Psoas muscle (tissue), 8 donors: ENCODE data around the gene SASH1. TPM values are rescaled to one million over a fixed set of nuclear protein-coding genes. Genes with fewer than 3 reads are reported as not detected.
"Not testable (repeated sequence)": the region's sequence is repeated elsewhere in the genome, so short reads cannot be mapped to it uniquely, and the experiment has no call there.

Source experiments
- ATAC-seq, 4 donors: fragments of 200-7000 bp; cut with Tn5 transposase; one replicate each; pipeline ENCODE4 v1.9.1; 2020; ENCODE audit warnings: moderate library complexity in 3 of 4, mild to moderate bottlenecking in 2 of 4
- DNase-seq, 2 donors: peaks; one replicate each; pipeline ENCODE4 v3.0.0-alpha.2; 2020
- H3K27ac ChIP-seq: fragments of 200-600 bp; one replicate; pipeline ENCODE4 v1.8.0; 2022
- H3K27me3 ChIP-seq, 3 donors: fragments of 200-600 bp in 1 of 3; one replicate each; pipeline versions ENCODE4 v1.6.1 to v1.8.0; 2013 to 2022; ENCODE audit warnings: low read length in 2 of 3, mild to moderate bottlenecking in 2 of 3, moderate library complexity in 1 of 3; ENCODE audit not compliant: insufficient read depth in 3 of 3
- H3K36me3 ChIP-seq, 2 donors: fragments of 200-600 bp in 1 of 2; one replicate each; pipeline versions ENCODE4 v1.6.1 to v1.8.0; 2013 to 2022; ENCODE audit warnings: low read depth in 1 of 2, mild to moderate bottlenecking in 1 of 2, moderate library complexity in 1 of 2; ENCODE audit not compliant: insufficient read depth in 1 of 2
- H3K4me1 ChIP-seq: fragments of 200-600 bp; one replicate; pipeline ENCODE4 v1.8.0; 2022
- H3K4me3 ChIP-seq: fragments of 200-600 bp; one replicate; pipeline ENCODE4 v1.8.0; 2022; ENCODE audit warnings: mild to moderate bottlenecking
- H3K9me3 ChIP-seq: fragments of 200-600 bp; one replicate; pipeline ENCODE4 v1.8.0; 2022
- WGBS, 3 donors: extraction: QIAGEN DNeasy Blood & Tissue Kit; methylation state at CpG; one replicate each; pipeline versions ENCODE4 v1.1.6 to v1.1.7; 2013; 5-methylcytosine and 5-hydroxymethylcytosine counted together
- intact Hi-C, 2 donors: fragments of 100-400 bp; cut with DNase I; formaldehyde crosslinking; loops; one replicate each; pipeline versions ENCODE4 v1.11.0 to v1.14.2; 2022
- polyA plus RNA-seq, 3 donors: library from polyadenylated mRNA; stranded (reverse); fragments of 200-250 nt; gene quantifications; one replicate each; pipeline ENCODE4 v1.2.3, GENCODE V29; 2013
- total RNA-seq, 4 donors: library from RNA; stranded (reverse); fragmentation: NEBNext Ultra II Directional in 2 of 4; extraction: Animal tissue kit (Norgen Biotek cat#: 25700) in 2 of 4; gene quantifications; one replicate each; pipeline versions ENCODE4 v1.2.1 to v1.2.4, GENCODE V29; 2021 to 2023
- TF ChIP-seq, protein P1 (sequence below): fragments of 200-600 bp; IDR thresholded peaks from one replicate; pipeline ENCODE4 v1.8.0; 2022; ENCODE audit warnings: antibody characterized with exemption
- donor health status: healthy with polysubstance abuse.
- donor health status: DM: no; HTN: no; CAD: no; lungs with moderate emphysema.
- donor health status: Bipolar disorder and iron deficiency.
- donor health status: healthy.
- donor health status: DM: yes; HTN: yes; CAD: no.
- donor health status: DM: no; HTN: no; CAD: no.
- donor health status: DM: no; HTN: no; CAD: no.
- donor health status: DM: yes; HTN: yes; CAD: no.

The SASH1 gene
- total and polyA plus RNA-seq, 7 donors: 5.0 to 26.1 (median 13.0) TPM

DNA sequence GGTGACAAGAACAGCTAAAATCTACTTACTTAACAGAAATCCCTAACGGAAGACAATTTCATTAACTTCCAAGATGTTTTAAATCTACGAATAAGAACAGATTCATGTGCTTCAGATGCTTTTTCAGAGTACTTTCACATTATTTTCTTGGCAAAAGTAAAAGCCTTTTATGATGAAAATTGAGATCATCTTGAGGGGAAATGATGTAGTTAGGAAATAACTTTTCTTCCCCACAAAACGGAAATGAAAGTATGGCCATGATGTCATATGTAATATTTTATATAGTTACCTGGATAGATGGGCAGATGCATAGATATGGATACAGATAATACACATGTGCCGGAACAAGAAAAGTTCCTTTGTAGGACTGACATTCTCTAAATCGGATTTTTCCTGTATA is 32.8 kb downstream of the SASH1 start:
- TF ChIP-seq, protein P1, sequence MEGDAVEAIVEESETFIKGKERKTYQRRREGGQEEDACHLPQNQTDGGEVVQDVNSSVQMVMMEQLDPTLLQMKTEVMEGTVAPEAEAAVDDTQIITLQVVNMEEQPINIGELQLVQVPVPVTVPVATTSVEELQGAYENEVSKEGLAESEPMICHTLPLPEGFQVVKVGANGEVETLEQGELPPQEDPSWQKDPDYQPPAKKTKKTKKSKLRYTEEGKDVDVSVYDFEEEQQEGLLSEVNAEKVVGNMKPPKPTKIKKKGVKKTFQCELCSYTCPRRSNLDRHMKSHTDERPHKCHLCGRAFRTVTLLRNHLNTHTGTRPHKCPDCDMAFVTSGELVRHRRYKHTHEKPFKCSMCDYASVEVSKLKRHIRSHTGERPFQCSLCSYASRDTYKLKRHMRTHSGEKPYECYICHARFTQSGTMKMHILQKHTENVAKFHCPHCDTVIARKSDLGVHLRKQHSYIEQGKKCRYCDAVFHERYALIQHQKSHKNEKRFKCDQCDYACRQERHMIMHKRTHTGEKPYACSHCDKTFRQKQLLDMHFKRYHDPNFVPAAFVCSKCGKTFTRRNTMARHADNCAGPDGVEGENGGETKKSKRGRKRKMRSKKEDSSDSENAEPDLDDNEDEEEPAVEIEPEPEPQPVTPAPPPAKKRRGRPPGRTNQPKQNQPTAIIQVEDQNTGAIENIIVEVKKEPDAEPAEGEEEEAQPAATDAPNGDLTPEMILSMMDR: no peak
- intact Hi-C loops: no loop called here
- Histone ChIP-seq H3K27ac (no peak overlapping the region), H3K36me3 (no peaks in the 10 kb centered on the region), H3K4me1 (peaks cover 10% of the 10 kb centered on the region), H3K4me3 (no peak overlapping the region), H3K9me3 (no peaks in the 10 kb centered on the region), H3K27me3 (no peaks in the 10 kb centered on the region)
- DNase-seq: no peak
- 88 to 92% (median 92%) methylated on average over 5 of the region's 5 CpGs for WGBS, 3 donors
- ATAC-seq: no peak

DNA sequence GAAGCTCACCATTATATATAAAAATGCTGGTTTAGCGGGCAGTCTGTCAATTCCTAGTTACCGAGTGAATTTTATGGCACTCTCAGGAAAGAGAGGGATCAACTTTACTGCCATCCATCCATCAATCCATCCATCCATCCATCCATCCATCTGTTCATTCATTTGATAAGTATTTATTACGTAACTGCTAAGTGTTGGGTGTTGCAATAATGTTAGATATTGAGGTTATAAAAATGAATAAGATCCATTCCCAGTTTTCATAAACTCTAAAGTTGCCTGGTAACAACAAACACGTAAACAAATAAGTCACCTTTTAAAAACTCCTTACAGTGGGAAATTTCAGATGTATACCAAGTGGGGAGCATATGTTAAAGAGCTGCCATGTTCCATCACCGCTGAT is 36.8 kb downstream of the SASH1 start:
- Histone ChIP-seq H3K36me3 (no peaks in the 10 kb centered on the region), H3K4me1 (peaks cover 13% of the 10 kb centered on the region), H3K27ac (peak overlapping the region; percentile 47), H3K27me3 (no peaks in the 10 kb centered on the region), H3K4me3 (no peak overlapping the region), H3K9me3 (no peaks in the 10 kb centered on the region)
- no peak for ATAC-seq
- no peak for DNase-seq
- WGBS, 3 donors: 84 to 92% (median 87%) methylated on average over 5 of the region's 5 CpGs
- TF ChIP-seq, protein P1: no peak
- intact Hi-C loops: no loop called here

DNA sequence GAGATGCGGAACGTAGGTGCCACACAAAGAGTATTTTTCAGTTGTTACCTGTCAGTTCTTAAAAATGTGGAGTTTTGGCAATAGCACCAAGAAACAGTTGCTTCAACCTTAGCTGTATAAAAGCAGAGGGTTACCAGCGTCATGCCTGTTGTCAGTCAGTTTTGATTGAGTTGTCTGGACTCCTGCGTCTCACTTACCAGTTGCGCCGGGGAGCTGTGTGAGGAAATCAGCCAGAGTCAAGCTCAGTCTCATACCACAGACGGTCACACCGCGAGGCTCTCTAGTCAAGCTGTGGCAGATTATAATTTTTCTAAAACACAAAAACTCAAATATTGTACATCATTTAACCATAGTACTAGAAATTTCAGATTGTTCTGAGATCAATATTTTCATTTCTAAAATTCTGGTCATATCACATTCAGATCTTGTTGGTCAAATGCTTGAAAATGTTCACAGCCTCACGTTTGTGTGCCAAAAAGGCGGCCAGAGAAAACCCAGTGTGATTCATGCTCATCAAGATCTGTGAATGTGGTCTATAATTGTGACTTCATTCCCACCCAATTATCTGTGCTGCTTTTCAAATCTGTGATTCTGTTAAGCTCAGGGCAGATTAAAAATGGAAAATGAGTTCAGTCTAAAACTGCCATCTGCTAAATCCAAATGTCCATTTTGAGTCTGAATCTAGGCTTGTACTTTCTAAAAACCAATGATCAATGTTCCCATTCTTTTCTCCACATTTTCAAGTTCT is 37.5 kb downstream of the SASH1 start:
- Histone ChIP-seq H3K4me1 (peaks cover 13% of the 10 kb centered on the region), H3K27ac (peak overlapping the region; percentile 47)

DNA sequence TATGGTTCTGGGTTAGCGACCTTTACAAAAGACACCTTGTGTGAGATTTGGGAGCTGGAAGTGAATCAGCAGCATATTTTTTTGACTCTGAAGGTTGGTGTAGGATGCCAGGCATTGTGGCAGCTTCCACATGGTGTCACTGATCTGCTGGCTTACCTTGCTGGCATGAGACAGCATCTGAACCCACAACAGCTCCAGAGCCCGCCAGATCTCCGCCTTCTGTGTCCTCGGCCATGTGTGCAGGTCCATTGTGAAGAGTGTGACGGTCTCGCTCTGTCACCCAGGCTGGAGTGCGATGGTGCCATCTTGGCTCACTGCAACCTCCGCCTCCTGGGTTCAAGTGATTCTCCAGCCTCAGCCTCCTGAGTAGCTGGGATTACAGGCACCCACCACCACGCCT is 39.4 kb downstream of the SASH1 start:
- not testable (repeated sequence) for DNase-seq, ATAC-seq, H3K27me3 ChIP-seq, H3K27ac ChIP-seq, H3K9me3 ChIP-seq, H3K4me3 ChIP-seq, H3K36me3 ChIP-seq
- WGBS, 3 donors: 95 to 98% (median 97%) methylated on average over 9 of the region's 9 CpGs
- peaks cover 13% of the 10 kb centered on the region for H3K4me1 ChIP-seq
- intact Hi-C loops: loop anchor here in 1 of 2 donors (5.0 kb wide), 1 partner anchor 310 kb away; no protein-coding TSS in a partner anchor

More for the DNA sequence above, 37.5 kb downstream of the SASH1 start:
- no peaks in the 10 kb centered on the region for H3K27me3 ChIP-seq
- H3K9me3 ChIP-seq: no peaks in the 10 kb centered on the region
- ATAC-seq: peak; percentile 68 to 92 (median 80)
- H3K36me3 ChIP-seq: no peaks in the 10 kb centered on the region
- DNase-seq: peak; percentile 41 to 60
- intact Hi-C loops: loop anchor here in 1 of 2 donors (5.0 kb wide), 1 partner anchor 312 kb away; no protein-coding TSS in a partner anchor
- TF ChIP-seq, protein P1: no peak
- WGBS, 3 donors: 34 to 65% (median 37%) methylated on average over 11 of the region's 11 CpGs
- H3K4me3 ChIP-seq: no peak overlapping the region

DNA sequence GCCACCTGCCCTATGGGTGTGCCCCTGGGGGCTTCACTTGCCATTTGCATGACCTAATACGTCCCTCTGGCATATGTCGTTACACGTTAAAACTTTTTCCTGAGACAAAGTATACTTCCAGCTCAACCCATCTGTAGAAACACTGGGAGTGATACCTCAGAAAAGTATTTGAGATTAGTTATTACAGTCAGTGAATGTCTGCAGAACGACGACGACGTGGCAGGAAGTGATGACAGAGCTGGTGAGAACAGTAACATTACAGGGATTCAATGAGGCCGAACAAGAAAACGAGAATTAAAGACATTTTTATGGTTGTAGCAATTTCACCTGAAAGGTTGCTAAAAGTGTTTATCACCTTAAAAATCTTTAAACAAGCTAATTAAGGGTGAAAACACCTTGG is 40.2 kb downstream of the SASH1 start:
- ATAC-seq: no peak
- Histone ChIP-seq H3K36me3 (no peaks in the 10 kb centered on the region), H3K27me3 (no peaks in the 10 kb centered on the region), H3K9me3 (no peaks in the 10 kb centered on the region), H3K4me1 (peaks cover 13% of the 10 kb centered on the region), H3K27ac (no peak overlapping the region), H3K4me3 (no peak overlapping the region)
- intact Hi-C loops: loop anchor here in 1 of 2 donors (5.0 kb wide), 1 partner anchor 309 kb away; no protein-coding TSS in a partner anchor
- 75 to 82% (median 75%) methylated on average over 9 of the region's 9 CpGs for whole genome bisulfite sequencing, 3 donors
- DNase-seq: no peak
- TF ChIP-seq, protein P1: no peak
